Right hindlimb (tissue), 1 donor: ENCODE measurements around the gene ZNF19.

Experiments
- DNase-seq: peaks from one replicate; pipeline ENCODE4 v3.0.0-alpha.2; 2018

The ZNF19 gene

GRCh38 chr16:71440669-71441347, 48.3 kb downstream of the ZNF19 start:
- no peak for DNase-seq

- no peak for DNase-seq
These were observed 49.6 kb downstream of the ZNF19 start for GRCh38 chr16:71439523-71439922.

GRCh38 chr16:71436473-71436872, 52.7 kb downstream of the ZNF19 start:
- no peak for DNase-seq

GRCh38 chr16:71432906-71433305, 56.2 kb downstream of the ZNF19 start:
- DNase-seq, result no peak

GRCh38 chr16:71431991-71432390, 57.1 kb downstream of the ZNF19 start:
- no peak for DNase-seq

- no peak for DNase-seq
These were observed 57.9 kb downstream of the ZNF19 start for GRCh38 chr16:71431176-71431575.

- no peak for DNase-seq
These were observed 58.4 kb downstream of the ZNF19 start for GRCh38 chr16:71430744-71431143.

- no peak for DNase-seq
These were observed 59.5 kb downstream of the ZNF19 start for GRCh38 chr16:71429581-71429980.

GRCh38 chr16:71428883-71429282, 60.2 kb downstream of the ZNF19 start:
- no peak for DNase-seq

- DNase-seq, result no peak
These were observed 60.7 kb downstream of the ZNF19 start for GRCh38 chr16:71428385-71428784.

- DNase-seq, result no peak
These were observed 62.1 kb downstream of the ZNF19 start for GRCh38 chr16:71426880-71427615.

GRCh38 chr16:71426069-71426879, 62.9 kb downstream of the ZNF19 start:
- DNase-seq, result peak; percentile 35

- DNase-seq, result no peak
These were observed 63.4 kb downstream of the ZNF19 start for GRCh38 chr16:71425746-71426068.

GRCh38 chr16:71424626-71425025, 64.5 kb downstream of the ZNF19 start:
- no peak for DNase-seq

- no peak for DNase-seq
These were observed 65.3 kb downstream of the ZNF19 start for GRCh38 chr16:71423865-71424264.
